CD4-positive, alpha-beta T cell treated with Interleukin-10 for 1 hour (primary cell): ENCODE data around the gene GGTLC2.

Experiments used
- DNase-seq: peaks from one replicate; pipeline ENCODE4 v3.0.0-alpha.2; 2020

Gene GGTLC2

GRCh38 chr22:22692707-22693530 lies 48.5 kb downstream of the GGTLC2 start:
- DNase-seq = peak; percentile 65

GRCh38 chr22:22693531-22693884 lies 49.1 kb downstream of the GGTLC2 start:
- DNase-seq = no peak

GRCh38 chr22:22694106-22694505 lies 49.7 kb downstream of the GGTLC2 start:
- DNase-seq = no peak

GRCh38 chr22:22696104-22696503 lies 51.7 kb downstream of the GGTLC2 start:
- DNase-seq = no peak
